Femur (tissue), 1 donor: ENCODE data around the gene PRKAA2.

Source experiments
- DNase-seq: peaks from one replicate; pipeline ENCODE4 v3.0.0-alpha.2; 2017

The PRKAA2 gene

DNA sequence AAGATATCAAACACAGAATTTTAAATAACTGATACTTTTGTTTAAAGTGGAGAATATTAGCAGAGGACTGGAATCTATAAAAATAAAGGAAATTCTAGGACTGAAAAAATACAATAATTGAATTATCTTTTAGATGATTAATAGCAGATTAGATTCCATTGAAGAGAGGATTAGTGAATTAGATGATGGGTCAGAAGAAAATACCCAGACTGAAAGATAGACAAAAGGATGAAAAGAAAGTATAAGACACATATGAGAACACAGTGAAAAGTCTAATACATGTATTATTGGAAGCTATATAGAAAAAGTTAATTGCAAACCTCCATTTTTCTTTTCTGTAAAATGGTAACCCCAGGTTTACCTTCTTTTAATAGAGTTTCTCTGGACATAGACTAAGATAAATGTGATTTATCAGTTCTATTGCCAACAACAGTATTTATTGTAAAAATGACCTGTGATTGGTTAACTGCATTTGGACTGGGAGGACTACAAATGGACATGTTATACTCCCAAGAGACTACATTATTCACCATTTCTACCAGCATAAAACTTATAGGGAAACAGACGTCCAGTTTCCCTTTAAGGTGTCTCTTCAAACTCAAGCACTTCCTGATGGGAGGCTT is 11.0 kb downstream of the PRKAA2 start:
- no peak for DNase-seq

DNA sequence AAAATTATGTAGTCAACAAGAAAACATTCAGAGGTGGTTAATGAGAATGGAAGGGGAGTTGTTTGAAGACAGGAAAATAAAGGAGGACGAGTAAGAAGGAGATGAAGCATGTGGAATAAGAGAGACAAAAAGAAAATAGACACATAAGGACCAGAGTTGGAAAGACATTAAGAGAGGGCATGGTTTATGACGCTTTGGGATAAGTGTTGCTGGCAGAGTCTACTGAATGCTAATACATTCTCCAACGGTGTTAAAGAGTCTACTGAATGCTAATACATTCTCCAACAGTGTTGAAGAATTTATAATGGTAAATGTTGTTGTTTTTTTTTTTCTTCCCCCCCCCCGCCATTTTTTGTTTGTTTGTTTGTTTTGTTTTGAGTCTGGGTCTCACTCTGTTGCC is 13.1 kb downstream of the PRKAA2 start:
- no peak for DNase-seq

DNA sequence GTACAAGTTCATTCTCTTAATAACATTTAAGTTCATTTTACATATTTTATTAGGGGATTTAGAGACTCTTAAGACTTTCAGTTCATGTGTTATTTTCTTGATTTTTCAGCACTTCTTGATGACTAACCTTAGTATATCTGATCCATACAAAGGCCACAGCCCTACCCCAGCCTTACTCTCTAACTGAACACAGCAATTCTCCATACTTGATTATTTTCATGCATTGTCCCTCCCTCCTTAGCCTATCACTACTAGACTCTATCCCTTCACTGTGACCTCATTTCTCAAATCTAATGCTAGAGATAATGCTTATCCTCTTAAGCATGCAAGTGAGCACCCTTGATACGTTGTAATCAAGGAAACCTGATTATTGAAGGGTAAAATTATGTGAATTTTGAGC is 15.2 kb downstream of the PRKAA2 start:
- no peak for DNase-seq

DNA sequence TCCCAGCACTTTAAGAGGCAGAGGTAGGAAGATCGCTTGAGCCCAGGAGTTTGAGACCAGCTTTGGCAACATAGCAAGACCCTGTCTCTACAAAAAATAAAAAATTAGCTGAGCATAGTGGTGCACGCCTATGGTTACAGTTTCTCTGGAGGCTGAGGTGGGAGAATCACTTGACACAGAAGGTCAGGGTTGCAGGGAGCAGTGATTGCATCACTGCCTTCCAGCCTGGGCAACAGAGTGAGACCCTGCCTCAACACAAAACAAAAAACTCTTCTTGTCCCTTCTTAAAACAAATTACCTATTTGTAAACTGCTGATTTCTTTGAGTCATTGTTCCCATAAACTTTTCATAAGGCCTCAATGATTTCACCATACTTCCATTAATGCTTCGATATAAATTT is 18.7 kb downstream of the PRKAA2 start:
- no peak for DNase-seq

DNA sequence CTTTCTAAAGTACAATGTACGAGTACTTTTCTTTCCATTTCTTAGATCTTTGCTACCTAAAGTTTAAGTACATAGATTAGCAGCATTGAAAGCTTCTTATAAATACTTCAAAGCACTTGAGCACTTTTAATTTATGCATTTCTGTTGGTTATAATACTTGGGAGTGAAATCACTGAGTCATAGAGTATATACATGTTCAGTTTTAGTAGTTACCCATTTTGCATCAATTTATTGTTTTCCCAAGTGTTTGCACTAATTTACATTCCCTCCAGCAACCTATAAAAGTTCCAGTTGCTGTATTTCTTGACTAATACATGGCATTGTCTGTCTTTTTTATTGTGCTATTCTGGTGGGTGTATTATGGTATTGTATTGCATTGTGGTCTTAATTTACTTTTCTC is 20.3 kb downstream of the PRKAA2 start:
- no peak for DNase-seq

DNA sequence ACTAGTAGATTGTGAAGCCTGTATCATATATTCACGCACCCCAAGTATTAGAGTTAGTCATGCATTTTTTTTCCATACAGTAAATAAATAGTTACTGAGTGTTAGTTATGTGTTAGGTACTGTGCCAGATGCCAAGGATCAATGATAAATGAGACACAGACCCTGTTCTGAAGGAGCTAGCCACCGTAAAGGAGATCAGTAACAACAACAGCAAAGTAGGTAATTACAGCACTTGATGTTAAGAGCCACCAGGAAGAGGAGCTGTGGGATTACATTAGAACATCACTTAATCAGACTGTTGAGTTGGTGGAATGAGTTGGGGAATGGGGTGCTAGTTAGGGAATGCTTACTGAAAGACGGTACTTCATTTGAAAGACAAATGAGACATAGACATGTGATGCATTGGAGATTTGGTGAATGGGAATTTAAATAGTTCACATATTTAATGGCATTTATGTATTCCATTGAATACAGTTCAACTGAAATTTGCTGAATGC is 21.0 kb downstream of the PRKAA2 start:
- no peak for DNase-seq

DNA sequence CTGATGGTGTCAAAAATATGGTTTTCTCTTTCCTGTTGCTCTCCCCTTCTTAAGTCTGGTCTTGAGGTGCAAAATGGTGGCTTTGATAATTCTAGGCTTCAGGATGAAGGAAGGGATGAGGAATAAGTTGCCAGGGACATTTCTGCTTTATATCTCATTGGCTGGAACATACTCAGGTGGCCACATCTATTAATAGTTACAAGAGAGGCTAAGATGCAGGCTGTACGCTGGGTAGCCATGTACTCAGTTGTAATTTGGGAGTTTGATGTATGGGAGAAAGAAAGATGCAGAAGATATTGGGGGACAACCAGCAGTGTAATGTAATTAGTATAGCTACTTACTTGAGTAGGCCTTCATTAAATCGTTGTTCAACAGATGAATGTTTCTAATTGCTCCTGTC is 25.2 kb downstream of the PRKAA2 start:
- no peak for DNase-seq

DNA sequence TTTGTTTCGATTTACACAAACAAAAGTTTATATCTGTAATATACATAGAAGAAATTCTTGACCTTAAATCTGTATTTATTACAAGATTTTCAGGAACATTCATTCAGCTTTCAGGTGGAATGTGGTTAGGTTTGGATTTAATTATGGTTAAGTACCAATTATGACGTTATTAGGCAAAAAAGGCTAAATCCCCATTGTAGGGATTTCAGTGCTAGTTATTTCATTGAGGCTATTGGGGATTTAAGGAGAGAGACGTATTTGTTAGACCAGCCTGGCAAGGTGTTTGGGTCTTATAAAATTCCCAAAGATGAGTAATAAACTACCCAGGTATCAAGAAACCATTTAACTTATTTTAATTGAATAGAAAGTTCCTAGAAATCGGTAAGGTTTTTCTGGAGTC is 26.0 kb downstream of the PRKAA2 start:
- no peak for DNase-seq

DNA sequence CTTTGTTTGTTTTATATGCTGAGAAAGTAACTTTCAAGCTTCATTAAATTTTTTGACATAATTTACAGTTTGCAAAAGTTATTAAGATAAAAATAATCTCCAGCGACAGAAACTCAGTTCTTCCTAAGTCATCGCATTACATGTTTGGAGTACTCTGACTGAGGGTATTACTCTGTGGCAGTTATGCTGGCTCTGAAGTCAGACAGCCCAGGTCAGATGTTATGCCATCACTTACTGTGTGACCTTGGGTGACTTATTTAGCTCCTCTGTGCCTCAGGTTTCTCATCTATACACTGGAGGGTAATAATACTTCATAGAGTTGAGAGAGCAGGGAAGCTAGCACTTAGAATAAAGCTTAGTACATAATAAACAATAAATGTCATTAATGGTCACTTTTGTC is 26.4 kb downstream of the PRKAA2 start:
- no peak for DNase-seq

DNA sequence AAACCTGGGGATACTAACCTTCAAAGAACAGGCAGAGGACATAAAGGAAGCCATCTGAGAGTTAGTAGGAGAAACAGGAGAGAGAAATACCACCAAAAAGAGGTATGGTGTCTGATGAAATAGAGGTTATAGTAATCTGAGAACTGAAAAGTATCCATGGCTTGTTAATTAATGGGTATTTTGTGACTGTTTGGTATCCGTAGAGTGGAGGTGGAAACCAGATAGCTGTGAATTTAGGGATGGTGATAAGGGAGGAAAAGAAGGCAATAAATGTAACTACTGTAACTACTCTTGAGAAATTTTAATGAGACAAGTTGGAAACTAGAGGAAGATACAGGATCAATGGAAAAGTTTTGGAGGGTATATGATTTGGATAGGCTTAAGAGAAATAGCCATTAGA is 27.5 kb downstream of the PRKAA2 start:
- DNase-seq, result no peak

DNA sequence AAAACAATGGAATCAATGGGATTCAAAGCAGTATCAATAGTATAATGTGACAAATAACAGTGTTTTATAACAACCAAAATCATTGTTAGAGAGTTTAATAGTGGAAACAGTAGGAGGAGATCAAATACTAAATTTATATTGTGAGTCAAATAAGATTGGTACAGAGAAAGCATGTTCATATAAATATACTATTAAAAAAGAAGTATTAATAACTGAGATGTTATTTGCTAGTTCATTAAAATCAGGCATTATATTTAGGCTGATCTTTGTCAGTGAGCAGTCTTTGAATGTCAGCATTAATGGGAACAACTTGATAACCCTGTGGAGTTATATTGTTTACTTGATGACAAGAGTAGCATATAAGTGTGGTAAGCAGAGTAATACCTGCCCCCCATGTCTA is 30.6 kb downstream of the PRKAA2 start:
- no peak for DNase-seq

DNA sequence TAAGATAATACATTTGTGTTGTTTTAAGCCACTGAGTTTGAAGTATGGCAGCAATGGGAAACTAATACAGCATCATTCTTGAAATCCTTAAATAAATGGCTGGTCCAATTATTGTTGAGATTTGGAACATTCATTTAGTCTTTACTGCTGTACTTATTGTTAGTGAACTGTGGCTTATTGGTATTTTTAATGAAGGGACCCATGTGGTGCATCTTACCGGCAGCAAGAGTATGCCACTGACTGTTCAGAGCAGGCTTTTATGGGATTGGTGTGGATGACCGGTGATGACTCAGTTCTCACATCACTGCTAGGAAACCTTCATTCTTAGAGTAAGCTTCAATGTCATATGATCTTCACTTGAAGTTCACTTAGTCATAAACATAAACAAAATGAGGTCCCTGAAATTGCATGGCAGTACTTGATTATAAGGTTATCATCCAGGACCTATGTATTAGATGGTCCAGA is 31.5 kb downstream of the PRKAA2 start:
- no peak for DNase-seq

DNA sequence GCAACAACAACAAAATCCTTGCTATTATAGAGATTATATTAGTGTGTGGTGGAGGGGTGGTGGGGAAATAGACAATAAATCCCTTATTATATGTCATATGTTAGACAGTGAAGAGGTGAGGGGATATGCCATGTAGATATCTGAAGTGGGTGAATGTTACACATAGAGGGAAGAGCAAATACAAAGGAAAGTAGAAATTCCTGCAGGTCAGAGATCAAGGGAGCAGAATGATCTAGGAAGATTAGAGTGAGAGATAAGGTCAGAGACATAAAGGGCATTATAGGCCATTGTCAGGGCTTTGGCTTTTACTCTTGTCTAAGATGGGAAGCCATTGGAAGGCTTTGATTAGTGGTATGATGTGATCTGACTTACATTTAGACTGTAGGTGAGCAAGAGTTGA is 38.5 kb downstream of the PRKAA2 start:
- no peak for DNase-seq

DNA sequence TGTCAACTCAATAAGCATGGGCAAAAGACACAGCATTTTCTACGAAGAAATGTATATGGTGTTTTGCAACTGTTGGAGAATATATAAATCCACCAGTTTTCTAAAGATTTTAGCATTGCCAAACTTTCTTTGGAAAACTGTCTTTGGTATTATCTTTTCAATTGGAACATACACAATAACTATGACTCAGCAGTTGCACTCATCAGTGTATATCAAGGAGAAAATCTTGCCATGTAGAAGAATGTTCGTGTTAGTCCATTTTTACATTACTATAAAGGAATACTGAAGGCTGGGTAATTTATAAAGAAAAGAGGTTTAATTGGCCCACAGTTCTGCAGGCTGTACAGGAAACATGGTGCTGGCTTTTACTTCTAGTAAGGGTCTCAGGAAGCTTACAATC is 41.1 kb downstream of the PRKAA2 start:
- no peak for DNase-seq

DNA sequence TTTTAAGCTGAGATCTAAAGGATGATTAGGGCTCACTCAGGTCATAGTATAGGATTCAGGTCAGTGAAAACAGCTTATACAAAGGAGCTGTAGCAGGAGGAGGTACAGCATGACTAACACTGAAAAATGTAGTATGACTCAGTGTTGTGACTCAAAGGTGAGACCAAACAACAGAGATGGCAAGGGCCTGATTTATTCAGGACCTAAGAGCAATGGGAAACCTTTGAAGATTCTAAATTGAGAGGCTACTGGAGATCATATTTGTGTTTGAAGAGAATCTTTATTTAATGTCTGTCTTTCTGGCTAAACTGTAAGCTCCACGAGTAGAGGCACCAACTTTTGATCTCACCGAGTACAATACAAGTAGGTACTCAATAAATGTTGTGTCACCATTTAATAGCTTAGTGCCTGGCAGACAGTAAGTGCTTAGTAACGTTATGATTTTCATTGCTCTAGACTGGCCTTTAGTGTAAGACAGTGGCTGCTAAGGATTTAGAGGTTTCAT is 43.5 kb downstream of the PRKAA2 start:
- no peak for DNase-seq

DNA sequence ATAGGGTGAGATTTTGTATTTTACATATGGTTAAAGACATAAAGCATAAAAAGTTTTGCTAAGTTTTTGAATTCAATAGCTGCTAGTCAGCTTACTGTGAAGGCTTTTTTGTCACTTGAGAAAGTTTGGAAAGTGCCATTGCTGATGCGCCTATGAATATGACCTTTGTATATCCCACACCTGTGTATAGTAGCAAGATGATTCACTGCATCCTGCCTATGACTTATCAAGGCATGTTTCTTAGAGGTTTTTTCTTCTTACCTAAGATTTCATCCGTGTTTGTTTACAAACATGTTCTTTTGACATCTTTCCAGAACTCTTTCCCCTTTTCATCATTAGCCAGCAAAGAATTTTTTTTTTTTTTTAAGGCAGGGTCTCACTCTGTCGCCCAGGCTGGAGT is 51.5 kb downstream of the PRKAA2 start:
- no peak for DNase-seq

DNA sequence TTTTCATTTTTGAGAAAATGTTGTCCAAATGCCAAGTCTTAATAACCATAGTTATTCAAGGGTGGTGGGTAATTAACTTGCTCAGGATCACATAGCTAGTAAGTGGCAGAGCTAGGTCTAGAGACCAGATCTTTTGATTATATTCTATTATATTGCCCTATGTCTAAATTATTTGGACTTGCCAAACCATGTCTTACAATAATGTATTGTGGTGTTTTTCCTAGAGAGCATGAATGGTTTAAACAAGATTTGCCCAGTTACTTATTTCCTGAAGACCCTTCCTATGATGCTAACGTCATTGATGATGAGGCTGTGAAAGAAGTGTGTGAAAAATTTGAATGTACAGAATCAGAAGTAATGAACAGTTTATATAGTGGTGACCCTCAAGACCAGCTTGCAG is 58.6 kb downstream of the PRKAA2 start:
- no peak for DNase-seq

DNA sequence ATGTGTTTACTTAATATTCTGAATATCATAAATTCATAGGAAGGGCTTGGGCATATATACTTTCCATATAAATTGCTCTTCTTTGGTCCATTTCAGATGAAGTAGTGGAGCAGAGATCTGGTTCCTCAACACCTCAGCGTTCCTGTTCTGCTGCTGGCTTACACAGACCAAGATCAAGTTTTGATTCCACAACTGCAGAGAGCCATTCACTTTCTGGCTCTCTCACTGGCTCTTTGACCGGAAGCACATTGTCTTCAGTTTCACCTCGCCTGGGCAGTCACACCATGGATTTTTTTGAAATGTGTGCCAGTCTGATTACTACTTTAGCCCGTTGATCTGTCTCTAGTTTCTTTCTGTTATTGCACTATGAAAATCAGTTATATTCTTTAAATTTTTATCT is 62.3 kb downstream of the PRKAA2 start:
- DNase-seq, result no peak

DNA sequence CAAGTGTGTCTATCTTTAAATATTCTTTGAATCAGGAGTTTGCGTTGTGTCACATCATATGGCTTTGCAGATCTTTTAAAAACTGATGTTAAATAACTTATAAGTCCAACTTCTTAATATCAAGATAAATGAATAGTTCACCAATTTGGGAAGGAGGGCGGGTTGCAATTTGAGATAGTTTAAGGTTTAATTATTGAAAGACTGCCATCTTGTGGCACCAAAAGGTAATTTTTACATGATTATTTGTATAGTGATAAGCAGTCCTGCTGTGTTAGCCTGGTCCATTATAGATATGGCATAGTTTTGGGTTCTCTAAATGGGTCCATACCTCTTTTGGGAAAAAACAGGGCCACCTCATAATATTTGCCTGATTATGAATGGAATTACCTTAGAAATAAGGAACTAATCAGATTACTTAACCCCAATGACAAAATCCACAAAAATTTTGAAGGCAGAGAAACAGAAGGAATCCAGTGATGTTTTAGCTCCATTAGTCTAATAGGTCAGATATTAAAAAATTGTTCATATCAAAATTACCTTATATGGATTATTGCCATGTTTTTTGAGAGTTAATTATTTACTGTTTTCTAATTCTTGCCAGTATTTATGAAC is 64.3 kb downstream of the PRKAA2 start:
- no peak for DNase-seq

DNA sequence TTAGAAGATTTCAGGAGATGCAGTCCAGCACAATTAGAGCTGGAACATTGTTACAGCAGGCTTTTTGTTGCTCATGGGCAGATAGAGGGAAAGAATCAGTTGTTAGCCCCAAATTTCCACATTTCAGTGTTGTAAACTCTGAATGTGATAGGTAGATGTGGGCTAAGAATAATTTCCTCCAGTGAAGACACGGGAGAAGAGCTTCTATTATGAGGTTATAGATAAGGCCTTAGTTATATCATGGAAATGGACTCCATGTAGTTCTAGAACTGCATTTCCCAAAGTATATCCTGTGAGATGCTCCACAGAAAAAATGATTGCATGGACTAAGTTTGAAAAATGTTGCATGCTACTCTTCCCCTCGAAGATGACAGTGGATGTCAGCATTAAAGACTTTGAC is 64.9 kb downstream of the PRKAA2 start:
- no peak for DNase-seq

DNA sequence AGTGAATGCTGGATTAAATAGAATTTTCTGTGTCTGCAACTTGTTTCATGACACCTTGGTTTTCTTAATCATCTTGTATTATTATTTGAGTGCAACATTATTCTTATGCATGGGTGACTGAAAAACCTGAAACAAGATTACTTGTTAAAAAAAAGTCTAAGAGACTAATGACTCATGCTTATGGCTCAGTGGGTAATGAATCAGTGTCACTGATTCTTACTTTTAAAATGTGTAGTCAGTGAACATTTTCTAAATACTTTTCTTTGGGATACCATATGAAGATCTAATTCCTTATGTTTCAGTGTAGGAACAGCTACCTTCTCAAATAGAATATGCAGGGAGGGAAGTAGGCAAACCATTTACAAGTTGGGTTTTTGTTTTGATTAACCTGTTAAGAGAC is 65.5 kb downstream of the PRKAA2 start:
- no peak for DNase-seq

DNA sequence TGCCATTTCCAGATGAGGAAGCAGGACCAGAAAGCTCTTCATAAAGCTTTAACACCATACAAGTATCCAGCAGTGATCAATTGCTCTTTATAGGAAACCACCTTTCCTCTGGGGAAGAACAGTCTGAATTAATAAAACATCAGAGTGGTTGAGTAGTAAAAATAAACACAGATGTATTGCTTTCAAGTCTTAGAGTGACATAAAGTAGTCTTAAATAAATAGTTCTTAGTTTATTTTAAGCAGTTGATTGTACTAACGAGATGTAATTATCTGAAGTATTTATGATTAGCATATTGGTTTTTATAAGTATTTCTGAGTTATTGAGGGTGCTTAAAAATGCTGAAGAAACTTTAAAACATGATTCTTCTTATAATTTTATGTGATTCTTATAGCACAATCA is 67.0 kb downstream of the PRKAA2 start:
- no peak for DNase-seq

DNA sequence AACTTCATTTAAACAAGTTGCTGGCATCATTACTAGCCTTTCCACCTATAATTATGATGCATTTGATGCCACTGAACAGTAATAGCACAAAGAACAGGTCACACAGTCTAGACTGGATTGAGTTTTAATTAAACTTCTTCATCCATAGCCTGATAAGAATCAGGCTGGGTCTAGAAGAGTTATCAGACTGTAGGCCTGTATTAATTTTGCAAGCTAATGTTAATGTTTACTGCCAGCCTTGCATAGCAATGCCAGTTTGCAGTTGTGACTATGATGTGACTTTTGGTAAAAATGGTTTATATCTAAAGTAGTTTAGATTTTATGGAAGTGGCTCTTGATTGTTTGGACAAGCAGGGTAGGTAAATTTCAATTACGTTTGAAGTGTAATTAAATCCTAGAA is 68.0 kb downstream of the PRKAA2 start:
- DNase-seq, result no peak

DNA sequence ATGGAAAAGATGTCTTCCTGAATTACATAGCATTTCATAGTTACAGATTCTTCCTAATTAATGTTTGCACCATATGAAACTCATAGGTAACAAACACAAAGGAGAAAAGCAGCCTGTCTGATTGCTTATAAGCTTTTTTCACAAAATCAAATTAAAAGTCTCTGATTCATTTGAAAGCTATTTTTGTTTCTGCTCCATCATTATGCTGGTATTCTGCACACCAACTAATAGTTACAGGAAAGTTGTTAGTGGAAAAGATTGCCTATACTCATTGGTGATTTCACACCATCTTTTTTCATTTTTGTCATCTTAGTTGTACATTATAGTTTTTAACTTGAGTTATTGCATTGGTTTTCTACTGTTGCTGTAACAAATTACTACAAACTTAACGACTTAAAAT is 70.0 kb downstream of the PRKAA2 start:
- DNase-seq, result no peak

DNA sequence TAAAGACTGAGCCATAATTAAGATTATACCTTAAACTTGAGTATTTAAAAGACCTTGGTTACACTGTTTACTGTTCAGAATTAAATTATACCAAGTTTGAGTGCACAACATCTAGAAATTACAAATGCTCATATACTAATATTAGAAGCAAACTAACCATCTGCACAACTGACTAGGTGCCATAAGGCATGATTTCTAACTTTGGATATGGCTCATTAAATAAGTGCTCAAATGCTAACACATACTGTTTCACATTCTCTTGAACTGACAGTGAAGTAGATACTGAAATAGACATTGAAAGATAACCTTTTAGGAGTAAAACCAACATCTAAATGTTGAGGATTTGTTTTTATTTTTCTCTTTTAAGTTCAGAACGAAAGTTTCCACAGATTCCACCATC is 74.1 kb downstream of the PRKAA2 start:
- DNase-seq, result no peak
